HepG2 (cell line): ENCODE results near the gene JAG1. TPM values are rescaled to one million over a fixed set of nuclear protein-coding genes. Genes with fewer than 3 reads are reported as not detected.

Experiments
- AGO1 ChIP-seq: fragments of 200-400 bp; formaldehyde crosslinking; IDR thresholded peaks from 2 replicates; pipeline ENCODE4 v1.6.1; 2017; ENCODE audit warnings: mild to moderate bottlenecking, low read depth, low read length, moderate library complexity; ENCODE audit not compliant: poor library complexity, severe bottlenecking
- ERF ChIP-seq: IDR thresholded peaks from 2 replicates; pipeline ENCODE4 v1.6.1; 2018; ENCODE audit warnings: missing biosample characterization, missing genetic modification reagents
- HOXD1 ChIP-seq: sonication (generic); formaldehyde crosslinking; IDR thresholded peaks from 2 replicates; pipeline ENCODE4 v1.5.0; 2020; ENCODE audit warnings: missing genetic modification reagents
- PHF21A ChIP-seq: sonication (generic); formaldehyde crosslinking; IDR thresholded peaks from 2 replicates; pipeline ENCODE4 v1.5.0; 2020; ENCODE audit warnings: mild to moderate bottlenecking, missing genetic modification reagents
- SKIL ChIP-seq: sonication (generic); formaldehyde crosslinking; IDR thresholded peaks from 2 replicates; pipeline ENCODE4 v1.8.0; 2022; ENCODE audit warnings: missing genetic modification reagents, mild to moderate bottlenecking, moderate library complexity, borderline replicate concordance
- ZHX2 ChIP-seq, 2 experiments: sonication (generic) in 1 of 2; formaldehyde crosslinking in 1 of 2; IDR thresholded peaks; 2 replicates each; pipeline versions ENCODE4 v1.6.1 to v1.9.0; 2014 to 2022; ENCODE audit warnings: antibody characterized with exemption in 1 of 2, borderline replicate concordance in 1 of 2, inconsistent platforms in 1 of 2, low read depth in 1 of 2, missing genetic modification reagents in 1 of 2
- ZNF160 ChIP-seq: sonication (generic); formaldehyde crosslinking; IDR thresholded peaks from 2 replicates; pipeline ENCODE4 v1.8.0; 2022; ENCODE audit warnings: mild to moderate bottlenecking, inconsistent platforms, missing genetic modification reagents
- ZNF430 ChIP-seq: sonication (generic); formaldehyde crosslinking; IDR thresholded peaks from 2 replicates; pipeline ENCODE4 v1.9.0; 2021; ENCODE audit warnings: mild to moderate bottlenecking, missing genetic modification reagents
- ZNF431 ChIP-seq: sonication (generic); formaldehyde crosslinking; IDR thresholded peaks from 2 replicates; pipeline ENCODE4 v1.9.0; 2022; ENCODE audit warnings: missing genetic modification reagents, low read depth, mild to moderate bottlenecking, borderline replicate concordance
- ZNF609 ChIP-seq: sonication (generic); formaldehyde crosslinking; IDR thresholded peaks from 2 replicates; pipeline ENCODE4 v1.4.0; 2020; ENCODE audit warnings: mild to moderate bottlenecking, missing genetic modification reagents, borderline replicate concordance
- polyA plus RNA-seq, 8 experiments: library from polyadenylated mRNA; depleted of rRNA in 3 of 8; stranded (reverse) in 7 of 8; unstranded in 1 of 8; fragments of >200 nt; fragmentation: Illumina TruSeq in 4 of 8; extraction: Trizol in 4 of 8; gene quantifications; 2 replicates each; pipeline versions ENCODE4 v1.2.1 to v1.2.3, GENCODE V29; 2011 to 2016; ENCODE audit warnings: low read depth in 4 of 8, missing spikeins in 1 of 8, mixed read lengths in 1 of 8; ENCODE audit not compliant: insufficient read depth in 1 of 8
- total RNA-seq, 5 experiments: library from RNA; depleted of rRNA; stranded (reverse); fragments of >200 nt; fragmentation: Illumina TruSeq; extraction: Trizol; gene quantifications; 2 replicates each; pipeline ENCODE4 v1.2.3, GENCODE V29; 2016; ENCODE audit warnings: low read depth in 1 of 5
- TF ChIP-seq, protein P1 (sequence below): sonication (generic); formaldehyde crosslinking; conservative IDR thresholded peaks from 2 replicates; pipeline ENCODE4 v1.4.0; 2020; ENCODE audit warnings: missing genetic modification reagents

The JAG1 gene
- total and polyA plus RNA-seq, 2 of the 13 experiments (the other 11 are each of a cell fraction or from before 2014, with no cell fraction given): 47.1 to 56.3 TPM

DNA sequence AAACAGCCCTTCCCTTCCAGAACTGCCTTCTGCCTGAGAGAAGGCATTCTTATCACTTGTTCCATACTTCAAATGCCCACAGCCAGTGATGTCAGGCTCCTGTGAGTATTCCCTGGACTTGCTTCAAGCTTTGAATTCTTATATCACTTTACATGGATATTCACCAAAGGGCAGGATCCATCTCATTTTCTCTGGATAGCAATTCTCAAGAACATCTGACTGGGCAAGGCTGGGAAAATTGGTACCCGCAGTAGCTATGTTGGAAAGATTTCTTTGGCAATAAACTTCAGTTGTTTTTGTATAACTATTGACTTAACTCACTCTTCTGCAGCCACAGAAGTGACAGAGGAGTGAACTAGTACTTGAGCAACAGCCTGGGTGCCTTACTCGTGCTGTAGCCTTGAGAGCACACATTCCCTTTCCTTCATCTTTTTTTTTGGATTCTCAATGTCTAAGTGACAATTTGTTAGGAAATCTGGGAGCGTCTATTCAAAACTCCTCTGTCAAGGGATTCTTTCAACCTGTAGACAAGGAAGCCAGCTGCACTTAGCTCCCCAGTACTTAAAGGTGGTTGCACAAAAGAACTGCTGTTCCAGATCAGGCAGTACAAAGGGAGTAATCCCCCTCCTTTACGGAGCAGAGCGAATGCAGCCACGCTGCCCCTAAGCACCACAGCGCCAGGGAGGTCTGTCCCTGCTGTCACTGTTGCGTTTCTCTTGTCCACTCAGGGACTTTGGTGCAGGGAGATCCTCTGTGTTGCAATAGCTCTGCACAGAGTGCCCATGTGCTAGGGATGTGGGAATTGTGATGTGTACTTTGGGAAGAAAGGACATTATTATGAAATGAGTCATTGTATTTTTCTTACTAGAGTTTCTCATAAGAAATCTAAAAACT is 69.6 kb downstream of the JAG1 start (continued):
- no peak for TF ChIP-seq AGO1
- peak; percentile 46; the same call in 1 of the 2 replicates for TF ChIP-seq HOXD1
- TF ChIP-seq ZNF430 (CRISPR knock-in tag): peak; percentile 93
- no peak for TF ChIP-seq SKIL (CRISPR knock-in tag)
- TF ChIP-seq ZNF609 (CRISPR knock-in tag): peak; percentile 88; the same call in 1 of the 2 replicates
- peak; percentile 99 for TF ChIP-seq ERF (CRISPR knock-in tag)
- TF ChIP-seq, protein P1, sequence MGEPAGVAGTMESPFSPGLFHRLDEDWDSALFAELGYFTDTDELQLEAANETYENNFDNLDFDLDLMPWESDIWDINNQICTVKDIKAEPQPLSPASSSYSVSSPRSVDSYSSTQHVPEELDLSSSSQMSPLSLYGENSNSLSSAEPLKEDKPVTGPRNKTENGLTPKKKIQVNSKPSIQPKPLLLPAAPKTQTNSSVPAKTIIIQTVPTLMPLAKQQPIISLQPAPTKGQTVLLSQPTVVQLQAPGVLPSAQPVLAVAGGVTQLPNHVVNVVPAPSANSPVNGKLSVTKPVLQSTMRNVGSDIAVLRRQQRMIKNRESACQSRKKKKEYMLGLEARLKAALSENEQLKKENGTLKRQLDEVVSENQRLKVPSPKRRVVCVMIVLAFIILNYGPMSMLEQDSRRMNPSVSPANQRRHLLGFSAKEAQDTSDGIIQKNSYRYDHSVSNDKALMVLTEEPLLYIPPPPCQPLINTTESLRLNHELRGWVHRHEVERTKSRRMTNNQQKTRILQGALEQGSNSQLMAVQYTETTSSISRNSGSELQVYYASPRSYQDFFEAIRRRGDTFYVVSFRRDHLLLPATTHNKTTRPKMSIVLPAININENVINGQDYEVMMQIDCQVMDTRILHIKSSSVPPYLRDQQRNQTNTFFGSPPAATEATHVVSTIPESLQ (CRISPR knock-in tag): no peak
- TF ChIP-seq ZNF431 (CRISPR knock-in tag): no peak
- TF ChIP-seq PHF21A (CRISPR knock-in tag): peak; percentile 91
- TF ChIP-seq ZHX2 (IDR thresholded peaks at IDR 0.05; ENCODE audit: low read depth): peak; percentile 74
- no peak for TF ChIP-seq ZHX2 (CRISPR knock-in tag; IDR thresholded peaks at IDR 0.05; ENCODE audit: borderline replicate concordance)
- TF ChIP-seq ZNF160 (CRISPR knock-in tag): no peak
